ENCODE data around the gene ADAMTS17.

Gene ADAMTS17

DNA sequence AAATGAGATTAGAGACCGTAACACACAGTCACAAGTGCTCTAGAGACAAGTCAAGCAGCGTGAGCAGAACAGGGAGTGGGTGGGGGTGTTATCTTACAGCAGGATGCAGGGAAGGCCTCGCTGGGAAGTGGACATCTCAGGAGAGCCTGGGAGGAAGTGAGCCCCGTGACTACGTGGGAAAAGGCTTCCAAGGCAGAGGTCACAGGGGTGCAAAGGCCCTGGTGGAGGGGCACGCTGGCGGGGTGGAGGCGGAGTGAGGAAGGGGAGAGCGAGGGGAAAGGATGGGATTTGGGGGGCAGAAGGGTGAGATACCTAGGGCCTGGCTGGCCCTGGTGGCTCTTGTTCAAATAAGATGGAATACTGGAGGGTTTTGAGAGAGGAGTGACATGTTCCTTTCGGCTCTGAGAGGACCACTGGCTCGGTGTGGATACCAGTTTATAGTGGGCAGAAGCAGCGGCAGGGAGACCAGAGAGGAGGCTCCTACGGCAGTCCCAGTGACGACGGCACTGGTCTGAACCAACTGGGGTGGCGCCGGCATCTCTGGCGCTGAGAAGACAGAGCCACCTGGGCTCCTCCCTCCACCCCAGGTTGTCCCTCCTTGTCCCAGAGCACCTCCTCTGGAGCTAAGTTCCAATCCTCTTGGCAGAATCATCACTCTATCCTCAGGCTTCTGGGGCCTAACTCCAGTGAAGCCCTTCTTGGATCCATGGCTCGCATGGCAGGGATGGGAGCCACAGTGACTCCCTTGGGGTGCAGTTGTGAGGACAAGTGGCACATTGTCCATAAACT lies 342.3 kb downstream of the ADAMTS17 start:
- no peak overlapping the region for H3K4me3 ChIP-seq

DNA sequence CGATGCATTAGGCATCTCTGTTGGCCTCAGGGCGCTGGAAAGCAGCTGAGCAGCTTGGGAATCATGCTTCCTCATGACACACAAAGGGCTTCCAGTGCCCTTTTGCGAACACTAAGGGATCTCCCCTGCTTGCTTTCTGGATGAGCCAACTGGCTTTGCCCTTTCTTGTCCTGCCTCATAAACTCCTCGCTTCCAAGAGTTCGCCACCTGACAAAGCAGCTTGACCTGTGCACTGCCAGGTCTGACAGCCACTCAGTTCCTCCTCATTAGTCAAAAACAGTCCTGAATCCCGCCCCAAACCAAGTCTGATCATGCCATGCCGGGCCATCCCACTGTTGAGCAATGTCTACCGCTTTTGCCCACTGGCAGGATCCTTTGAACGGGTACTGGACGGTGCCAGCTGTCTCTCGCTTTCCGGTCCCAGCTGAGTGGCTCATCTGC lies 343.1 kb downstream of the ADAMTS17 start:
- no peak for DNase-seq (ENCODE audit: low spot score)
- Histone ChIP-seq H3K27ac (no peak overlapping the region), H3K4me3 (no peak overlapping the region)
- TF ChIP-seq, protein P1, sequence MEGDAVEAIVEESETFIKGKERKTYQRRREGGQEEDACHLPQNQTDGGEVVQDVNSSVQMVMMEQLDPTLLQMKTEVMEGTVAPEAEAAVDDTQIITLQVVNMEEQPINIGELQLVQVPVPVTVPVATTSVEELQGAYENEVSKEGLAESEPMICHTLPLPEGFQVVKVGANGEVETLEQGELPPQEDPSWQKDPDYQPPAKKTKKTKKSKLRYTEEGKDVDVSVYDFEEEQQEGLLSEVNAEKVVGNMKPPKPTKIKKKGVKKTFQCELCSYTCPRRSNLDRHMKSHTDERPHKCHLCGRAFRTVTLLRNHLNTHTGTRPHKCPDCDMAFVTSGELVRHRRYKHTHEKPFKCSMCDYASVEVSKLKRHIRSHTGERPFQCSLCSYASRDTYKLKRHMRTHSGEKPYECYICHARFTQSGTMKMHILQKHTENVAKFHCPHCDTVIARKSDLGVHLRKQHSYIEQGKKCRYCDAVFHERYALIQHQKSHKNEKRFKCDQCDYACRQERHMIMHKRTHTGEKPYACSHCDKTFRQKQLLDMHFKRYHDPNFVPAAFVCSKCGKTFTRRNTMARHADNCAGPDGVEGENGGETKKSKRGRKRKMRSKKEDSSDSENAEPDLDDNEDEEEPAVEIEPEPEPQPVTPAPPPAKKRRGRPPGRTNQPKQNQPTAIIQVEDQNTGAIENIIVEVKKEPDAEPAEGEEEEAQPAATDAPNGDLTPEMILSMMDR (IDR thresholded peaks at IDR 0.05), result no peak

More for the DNA sequence above, 342.3 kb downstream of the ADAMTS17 start:
- TF ChIP-seq, protein P1 (IDR thresholded peaks at IDR 0.05), result no peak
- no peak for DNase-seq (ENCODE audit: low spot score)
- H3K27ac ChIP-seq, result no peak overlapping the region

DNA sequence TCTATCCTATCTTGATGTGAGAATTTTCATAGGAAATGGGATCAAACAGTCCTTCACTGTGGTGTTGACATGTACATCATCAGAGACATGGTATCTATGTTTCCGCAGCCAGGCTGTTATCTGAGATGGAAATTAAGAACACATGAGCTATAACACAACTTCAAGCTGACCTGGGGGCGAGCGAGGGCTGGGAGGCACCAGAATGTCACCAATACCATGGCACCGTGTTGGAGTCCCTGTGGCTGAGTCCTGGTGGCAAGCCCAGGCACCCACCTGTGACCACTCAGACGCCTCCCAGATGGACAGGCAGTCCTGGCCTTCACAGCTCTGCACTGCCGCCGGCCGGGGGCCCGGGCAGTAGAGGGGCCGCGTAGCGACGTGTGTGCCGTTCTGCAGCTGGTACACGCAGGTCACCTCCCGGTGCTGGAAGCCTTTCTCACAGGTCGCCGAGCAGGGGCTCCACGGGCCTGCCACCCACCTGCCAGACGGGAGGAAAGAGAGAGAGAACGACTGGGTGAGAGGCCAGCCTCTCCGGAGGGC lies 344.6 kb downstream of the ADAMTS17 start:
- H3K27ac ChIP-seq, result no peak overlapping the region
- H3K4me3 ChIP-seq, result no peak overlapping the region
- TF ChIP-seq, protein P1 (IDR thresholded peaks at IDR 0.05), result no peak
- DNase-seq (ENCODE audit: low spot score), result peak; percentile 58

DNA sequence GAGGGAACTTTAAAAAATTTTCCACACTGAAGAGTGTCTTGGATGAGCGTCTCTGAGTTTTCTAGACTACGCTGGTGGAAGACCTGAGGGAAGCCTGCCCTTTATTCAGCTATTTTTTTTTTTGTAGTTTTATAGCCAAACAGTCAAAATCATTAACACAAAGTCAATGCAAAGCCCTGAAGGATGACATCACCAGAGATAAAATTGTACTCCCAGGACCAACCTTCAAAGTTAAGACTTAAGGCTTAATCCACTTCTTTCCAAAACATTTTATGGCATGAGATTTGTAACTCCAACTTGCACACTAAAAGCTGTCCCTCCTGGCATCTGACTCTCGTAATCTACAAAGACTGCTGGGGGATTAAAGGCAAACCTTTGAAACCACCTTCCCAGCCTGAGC lies 345.1 kb downstream of the ADAMTS17 start:
- TF ChIP-seq, protein P1 (IDR thresholded peaks at IDR 0.05), result no peak
- no peak for DNase-seq (ENCODE audit: low spot score)
- H3K27ac ChIP-seq, result no peak overlapping the region
- H3K4me3 ChIP-seq, result no peak overlapping the region

DNA sequence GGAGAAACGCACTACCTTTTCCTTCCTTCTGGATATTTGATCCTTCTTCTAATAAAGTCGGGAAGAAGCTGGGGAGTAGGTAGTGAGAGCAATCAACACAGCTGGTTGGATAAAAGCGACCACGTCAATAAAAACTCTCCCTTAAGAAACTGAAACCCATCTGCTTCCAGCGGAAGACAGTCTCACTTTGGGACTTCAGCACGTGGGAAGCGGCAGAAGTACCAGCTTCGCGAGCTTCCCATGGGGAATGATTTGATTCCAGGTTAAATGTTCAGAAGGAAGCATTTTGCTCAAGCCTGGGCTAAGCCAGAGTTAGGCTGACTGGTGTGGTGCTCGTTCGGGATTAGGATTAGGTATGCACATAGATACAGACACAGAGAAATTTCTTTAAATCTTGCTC lies 346.2 kb downstream of the ADAMTS17 start:
- TF ChIP-seq, protein P1 (IDR thresholded peaks at IDR 0.05), result no peak
- DNase-seq (ENCODE audit: low spot score), result no peak

DNA sequence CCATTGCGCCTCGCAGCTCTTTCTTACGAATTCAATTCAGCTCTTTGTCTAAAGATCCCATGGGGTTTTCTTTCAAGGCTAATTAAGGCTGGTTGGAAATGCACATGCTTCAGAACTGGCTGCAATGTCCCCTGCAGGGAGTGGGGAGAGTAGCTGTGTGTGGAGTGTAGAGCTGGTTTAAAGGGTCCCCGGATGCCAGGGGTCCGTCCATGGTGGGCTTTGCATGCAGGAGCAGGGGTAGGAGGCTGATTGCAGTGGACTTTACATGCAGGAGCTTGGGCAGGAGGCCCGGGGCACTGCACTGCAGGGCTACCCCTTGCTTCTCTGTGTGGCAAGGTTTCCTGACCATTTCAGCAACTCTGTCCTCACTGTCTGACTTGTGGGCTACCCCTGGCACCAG lies 346.9 kb downstream of the ADAMTS17 start:
- Histone ChIP-seq H3K27ac (no peak overlapping the region), H3K4me3 (no peak overlapping the region)
- no peak for DNase-seq (ENCODE audit: low spot score)
- TF ChIP-seq, protein P1 (IDR thresholded peaks at IDR 0.05), result no peak

More for the DNA sequence above, 346.2 kb downstream of the ADAMTS17 start:
- Histone ChIP-seq H3K4me3 (no peak overlapping the region), H3K27ac (no peak overlapping the region)

DNA sequence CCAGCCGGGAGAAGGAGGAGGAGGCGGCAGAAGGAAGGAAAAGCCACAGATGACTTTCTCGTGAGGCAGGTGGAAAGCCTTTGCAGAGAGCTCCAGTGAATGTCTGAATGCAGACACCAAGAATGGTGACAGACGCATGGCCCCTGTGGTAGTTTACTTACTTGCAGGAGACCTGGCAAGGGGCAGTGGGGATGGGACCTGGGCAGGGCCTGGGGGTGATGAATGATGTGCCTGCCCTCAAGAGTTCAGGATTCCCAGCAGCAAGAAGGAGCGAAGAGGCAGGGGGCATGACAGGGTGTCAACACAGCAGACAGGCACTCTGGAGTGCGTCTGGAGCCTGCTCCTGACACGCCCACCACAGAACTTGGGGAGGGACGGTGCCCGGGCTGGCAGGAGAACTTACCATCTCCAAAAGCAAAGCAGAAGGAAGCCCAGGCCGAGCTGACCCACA lies 348.1 kb downstream of the ADAMTS17 start:
- Histone ChIP-seq H3K27ac (no peak overlapping the region), H3K4me3 (no peak overlapping the region)
- TF ChIP-seq, protein P1 (IDR thresholded peaks at IDR 0.05), result no peak
- peak; percentile 62 for DNase-seq (ENCODE audit: low spot score)
